ENCODE measurements around the gene ACACB.

DNA sequence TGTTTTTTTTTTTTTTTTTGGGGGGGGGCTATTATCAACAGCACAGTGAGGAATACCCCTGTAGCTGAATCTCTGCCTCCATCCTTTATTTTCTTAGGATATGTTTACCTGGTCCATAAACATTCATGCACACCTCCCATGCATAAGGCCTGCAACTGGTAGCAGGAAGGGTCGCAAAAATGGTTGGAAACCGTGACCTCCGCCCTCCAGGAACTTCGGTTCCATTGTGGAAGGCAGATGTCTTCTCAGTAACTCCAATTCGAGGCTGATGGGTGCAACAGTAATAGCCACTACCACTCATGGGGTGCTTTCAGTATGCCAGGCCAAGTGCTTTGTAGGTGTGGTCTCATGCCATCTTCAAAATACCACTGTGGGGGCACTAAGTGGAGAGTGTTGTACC, 40.2 kb downstream of the ACACB start:
- no peak for TF ChIP-seq CTCF (IDR thresholded peaks at IDR 0.05)
- TF ChIP-seq POLR2A (IDR thresholded peaks at IDR 0.05), result no peak

All from Peyer's patch (tissue), 4 donors.